ENCODE data around the gene HOXD12.

- TF ChIP-seq CTCF (IDR thresholded peaks at IDR 0.05) = no peak
- TF ChIP-seq POLR2A (IDR thresholded peaks at IDR 0.05; ENCODE audit: low read depth) = no peak
These were observed 3.6 kb downstream of the HOXD12 start for GRCh38 chr2:176103194-176103593.

Measured in esophagus muscularis mucosa (tissue), 3 donors.